Mucosa of rectum (tissue), 2 donors: ENCODE results near the gene TRPM3.
A peak's percentile ranks its signal among the peaks of the same experiment; 100 is the strongest.

Experiments used
- H3K27ac ChIP-seq, 2 donors: one replicate each; pipeline ENCODE4 v1.7.0; 2013; ENCODE audit warnings: inconsistent platforms in 2 of 2, low read depth in 2 of 2, low read length in 2 of 2
- H3K27me3 ChIP-seq, 2 donors: one replicate each; pipeline ENCODE4 v1.7.0; 2013; ENCODE audit warnings: low read length in 2 of 2; ENCODE audit not compliant: control insufficient read depth in 2 of 2, insufficient read depth in 2 of 2
- H3K36me3 ChIP-seq, 2 donors: one replicate each; pipeline ENCODE4 v1.7.0; 2013; ENCODE audit warnings: low read length in 2 of 2; ENCODE audit not compliant: control insufficient read depth in 2 of 2, insufficient read depth in 2 of 2
- H3K4me1 ChIP-seq, 2 donors: one replicate each; pipeline ENCODE4 v1.7.0; 2013; ENCODE audit warnings: low read length in 2 of 2, mild to moderate bottlenecking in 1 of 2; ENCODE audit not compliant: control insufficient read depth in 2 of 2, insufficient read depth in 2 of 2
- H3K4me3 ChIP-seq, 2 donors: one replicate each; pipeline ENCODE4 v1.7.0; 2013; ENCODE audit warnings: low read length in 2 of 2
- H3K9ac ChIP-seq, 2 donors: one replicate each; pipeline ENCODE4 v1.7.0; 2013; ENCODE audit warnings: low read length in 2 of 2, low read depth in 1 of 2, mild to moderate bottlenecking in 1 of 2
- H3K9me3 ChIP-seq, 2 donors: one replicate each; pipeline ENCODE4 v1.7.0; 2013; ENCODE audit warnings: low read length in 2 of 2; ENCODE audit not compliant: control insufficient read depth in 2 of 2
- donor health status: healthy.
- donor health status: Normal muscosa, but diverticular disease.

TRPM3 gene

GRCh38 chr9:70577671-70578070 is 543.8 kb downstream of the TRPM3 start:
- Histone ChIP-seq H3K27me3 (no peaks in the 10 kb centered on the region), H3K27ac (peak overlapping the region; percentile 13 to 37), H3K9ac (no peak overlapping the region), H3K4me1 (no peaks in the 10 kb centered on the region), H3K9me3 (no peaks in the 10 kb centered on the region), H3K4me3 (no peak overlapping the region), H3K36me3 (no peaks in the 10 kb centered on the region)

- H3K4me3 ChIP-seq: no peak overlapping the region
- H3K9ac ChIP-seq: no peak overlapping the region
- H3K27me3 ChIP-seq: no peaks in the 10 kb centered on the region
- H3K9me3 ChIP-seq: no peaks in the 10 kb centered on the region
- no peak overlapping the region for H3K27ac ChIP-seq
- H3K36me3 ChIP-seq: no peaks in the 10 kb centered on the region
- no peaks in the 10 kb centered on the region for H3K4me1 ChIP-seq
These were observed 545.3 kb downstream of the TRPM3 start for GRCh38 chr9:70576116-70576515.

GRCh38 chr9:70574151-70574837 is 547.1 kb downstream of the TRPM3 start:
- Histone ChIP-seq H3K9me3 (no peaks in the 10 kb centered on the region), H3K4me1 (no peaks in the 10 kb centered on the region), H3K9ac (no peak overlapping the region), H3K4me3 (no peak overlapping the region), H3K27ac (peak overlapping the region; percentile 26), H3K27me3 (no peaks in the 10 kb centered on the region), H3K36me3 (no peaks in the 10 kb centered on the region)

- Histone ChIP-seq H3K4me1 (no peaks in the 10 kb centered on the region), H3K27ac (no peak overlapping the region), H3K36me3 (no peaks in the 10 kb centered on the region), H3K4me3 (no peak overlapping the region), H3K9me3 (no peaks in the 10 kb centered on the region), H3K27me3 (no peaks in the 10 kb centered on the region), H3K9ac (no peak overlapping the region)
These were observed 548.1 kb downstream of the TRPM3 start for GRCh38 chr9:70573308-70573707.

- Histone ChIP-seq H3K4me1 (no peaks in the 10 kb centered on the region), H3K9me3 (no peaks in the 10 kb centered on the region), H3K36me3 (no peaks in the 10 kb centered on the region), H3K27me3 (no peaks in the 10 kb centered on the region), H3K9ac (no peak overlapping the region), H3K27ac (no peak overlapping the region), H3K4me3 (no peak overlapping the region)
These were observed 550.2 kb downstream of the TRPM3 start for GRCh38 chr9:70571258-70571657.

- Histone ChIP-seq H3K36me3 (no peaks in the 10 kb centered on the region), H3K27ac (no peak overlapping the region), H3K4me1 (no peaks in the 10 kb centered on the region), H3K4me3 (no peak overlapping the region), H3K9ac (no peak overlapping the region), H3K27me3 (no peaks in the 10 kb centered on the region), H3K9me3 (no peaks in the 10 kb centered on the region)
These were observed 551.6 kb downstream of the TRPM3 start for GRCh38 chr9:70569791-70570190.

- Histone ChIP-seq H3K4me3 (no peak overlapping the region), H3K36me3 (no peaks in the 10 kb centered on the region), H3K27ac (peak overlapping the region in 1 of 2 donors; percentile 21), H3K4me1 (peaks cover 0 to 3% of the 10 kb centered on the region in 2 donors), H3K27me3 (no peaks in the 10 kb centered on the region), H3K9me3 (no peaks in the 10 kb centered on the region), H3K9ac (no peak overlapping the region)
These were observed 552.2 kb downstream of the TRPM3 start for GRCh38 chr9:70569070-70569772.

GRCh38 chr9:70567511-70567910 is 553.9 kb downstream of the TRPM3 start:
- Histone ChIP-seq H3K9ac (no peak overlapping the region), H3K9me3 (no peaks in the 10 kb centered on the region), H3K27me3 (no peaks in the 10 kb centered on the region), H3K4me3 (no peak overlapping the region), H3K27ac (peak overlapping the region; percentile 4 to 57), H3K4me1 (peaks cover 6 to 13% of the 10 kb centered on the region in 2 donors), H3K36me3 (no peaks in the 10 kb centered on the region)

GRCh38 chr9:70566751-70567150 is 554.7 kb downstream of the TRPM3 start:
- H3K27me3 ChIP-seq: no peaks in the 10 kb centered on the region
- peaks cover 6 to 13% of the 10 kb centered on the region in 2 donors for H3K4me1 ChIP-seq
- no peaks in the 10 kb centered on the region for H3K36me3 ChIP-seq
- no peak overlapping the region for H3K9ac ChIP-seq
- H3K27ac ChIP-seq: peak overlapping the region in 1 of 2 donors; percentile 44
- H3K9me3 ChIP-seq: no peaks in the 10 kb centered on the region
- H3K4me3 ChIP-seq: no peak overlapping the region

GRCh38 chr9:70566066-70566465 is 555.4 kb downstream of the TRPM3 start:
- H3K36me3 ChIP-seq: no peaks in the 10 kb centered on the region
- peaks cover 6 to 13% of the 10 kb centered on the region in 2 donors for H3K4me1 ChIP-seq
- H3K4me3 ChIP-seq: no peak overlapping the region
- H3K9me3 ChIP-seq: no peaks in the 10 kb centered on the region
- no peak overlapping the region for H3K9ac ChIP-seq
- no peak overlapping the region for H3K27ac ChIP-seq
- H3K27me3 ChIP-seq: no peaks in the 10 kb centered on the region
